Measurements from ENCODE around the gene GPR132.

GPR132 gene

DNA sequence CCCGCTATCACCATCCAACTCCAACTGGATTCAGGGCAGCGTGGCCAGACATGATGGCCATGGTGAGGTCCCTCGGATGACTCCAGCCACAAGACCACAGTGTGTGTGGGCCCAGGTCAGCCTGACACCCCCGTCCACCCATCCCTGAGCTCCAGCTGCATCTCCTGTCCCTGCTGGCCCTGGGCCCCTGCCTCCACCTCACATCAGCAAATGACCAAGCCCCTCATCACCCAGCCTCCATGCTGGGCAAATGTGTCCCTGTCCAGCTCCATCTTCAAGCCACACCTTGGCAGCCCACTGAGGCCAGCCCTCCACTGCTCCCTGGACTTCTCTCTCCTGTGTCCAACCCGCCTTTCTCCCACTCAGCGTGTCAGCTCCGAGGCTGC is 3.2 kb downstream of the GPR132 start:
- DNase-seq (ENCODE audit: low read depth, low spot score) = no peak

DNA sequence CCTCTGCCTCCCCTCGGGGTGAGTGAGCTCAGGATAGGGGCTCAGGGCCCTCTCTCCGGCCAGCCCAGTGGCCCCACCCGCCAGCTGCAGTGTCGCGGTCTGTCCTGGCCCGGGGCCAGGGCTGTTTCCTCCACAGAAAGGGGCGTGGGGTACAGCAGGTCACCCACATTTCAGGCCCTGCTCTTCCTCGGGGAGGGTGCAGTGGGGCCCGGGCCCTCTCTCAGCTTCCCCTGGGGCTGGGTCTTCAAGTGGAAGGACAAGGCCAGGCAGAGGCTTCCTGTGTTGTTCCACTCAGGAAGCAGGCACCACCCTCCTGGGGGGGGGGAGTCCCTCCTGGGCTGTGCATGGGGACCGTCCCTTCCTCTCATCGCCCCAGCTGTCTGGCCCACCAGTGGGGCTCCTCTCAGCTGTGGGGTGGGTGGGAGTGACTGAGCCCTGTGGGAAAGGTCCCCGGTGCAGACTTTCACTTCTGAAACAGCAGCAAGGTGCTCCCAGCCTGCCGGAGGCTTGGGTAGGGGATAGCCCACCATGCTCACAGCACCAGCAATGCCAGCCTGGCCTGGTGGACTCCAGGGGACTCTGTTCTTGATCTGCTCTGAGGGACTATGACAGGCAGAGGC is 3.7 kb downstream of the GPR132 start:
- peak; percentile 49 for DNase-seq (ENCODE audit: low read depth, low spot score)

DNA sequence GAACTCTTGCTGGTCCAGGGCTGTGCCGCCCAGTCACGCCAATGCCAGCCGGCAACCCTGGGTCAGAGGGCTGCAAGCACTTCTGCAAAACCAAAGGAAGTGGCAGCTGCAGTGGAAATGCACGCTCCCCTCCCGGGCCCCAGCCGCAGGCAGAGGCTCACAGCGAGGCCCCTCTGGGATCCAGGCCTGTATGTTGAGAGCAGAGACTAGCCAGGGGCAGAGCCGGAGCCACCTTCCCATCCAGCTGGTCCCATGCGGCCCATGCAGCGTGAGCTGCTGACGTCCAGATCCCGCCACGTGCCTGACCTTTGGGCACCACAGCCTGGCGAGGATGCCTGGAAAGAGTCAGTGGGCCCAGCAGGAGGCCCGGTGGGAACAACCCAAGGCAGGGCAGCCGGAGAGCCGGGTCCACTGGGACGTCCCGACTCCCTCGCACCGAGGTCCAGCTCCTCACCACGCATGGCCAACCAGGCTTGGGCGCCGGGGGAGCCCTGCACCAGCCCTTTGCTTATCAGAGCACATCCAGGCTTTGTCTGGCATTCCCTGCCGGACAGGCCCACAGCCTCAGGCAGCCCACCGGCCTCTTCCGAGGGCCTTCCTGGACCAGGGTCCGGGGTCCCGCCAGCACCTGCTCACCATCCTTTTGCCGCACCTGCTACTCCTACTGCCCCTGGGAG is 4.3 kb downstream of the GPR132 start:
- DNase-seq (ENCODE audit: low read depth, low spot score) = no peak

DNA sequence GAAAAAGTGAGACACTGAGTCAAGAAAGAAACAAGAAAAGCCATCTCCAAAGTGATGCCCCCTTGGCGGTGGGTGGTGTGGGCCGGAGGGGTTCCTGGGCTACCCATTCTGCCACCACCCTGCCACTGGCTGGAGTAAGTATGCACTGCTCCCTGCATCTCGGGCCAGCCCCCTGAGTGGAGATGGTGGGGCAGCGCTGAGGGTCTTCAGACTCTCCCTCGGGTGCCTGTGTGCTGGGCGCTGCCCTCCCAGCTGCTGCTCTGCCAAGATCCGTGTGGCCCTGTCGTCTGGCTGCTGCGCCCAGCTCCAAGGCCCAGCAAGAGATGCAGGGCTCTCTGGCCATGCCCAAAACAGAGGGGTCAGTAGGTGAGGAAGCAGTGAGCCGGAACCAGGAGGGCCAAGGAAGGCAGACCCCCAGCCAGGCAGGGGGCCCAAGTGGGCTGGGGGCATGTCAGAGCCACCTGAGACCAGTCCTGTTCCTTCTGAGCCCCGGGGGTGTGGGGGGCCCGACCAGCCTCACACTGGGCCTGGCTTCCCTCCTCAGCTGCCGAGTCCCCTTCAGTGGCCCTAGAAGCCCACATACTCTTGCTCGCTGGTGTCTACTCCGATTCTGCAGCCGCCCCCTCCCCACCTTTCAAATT is 5.2 kb downstream of the GPR132 start:
- DNase-seq (ENCODE audit: low read depth, low spot score) = no peak

DNA sequence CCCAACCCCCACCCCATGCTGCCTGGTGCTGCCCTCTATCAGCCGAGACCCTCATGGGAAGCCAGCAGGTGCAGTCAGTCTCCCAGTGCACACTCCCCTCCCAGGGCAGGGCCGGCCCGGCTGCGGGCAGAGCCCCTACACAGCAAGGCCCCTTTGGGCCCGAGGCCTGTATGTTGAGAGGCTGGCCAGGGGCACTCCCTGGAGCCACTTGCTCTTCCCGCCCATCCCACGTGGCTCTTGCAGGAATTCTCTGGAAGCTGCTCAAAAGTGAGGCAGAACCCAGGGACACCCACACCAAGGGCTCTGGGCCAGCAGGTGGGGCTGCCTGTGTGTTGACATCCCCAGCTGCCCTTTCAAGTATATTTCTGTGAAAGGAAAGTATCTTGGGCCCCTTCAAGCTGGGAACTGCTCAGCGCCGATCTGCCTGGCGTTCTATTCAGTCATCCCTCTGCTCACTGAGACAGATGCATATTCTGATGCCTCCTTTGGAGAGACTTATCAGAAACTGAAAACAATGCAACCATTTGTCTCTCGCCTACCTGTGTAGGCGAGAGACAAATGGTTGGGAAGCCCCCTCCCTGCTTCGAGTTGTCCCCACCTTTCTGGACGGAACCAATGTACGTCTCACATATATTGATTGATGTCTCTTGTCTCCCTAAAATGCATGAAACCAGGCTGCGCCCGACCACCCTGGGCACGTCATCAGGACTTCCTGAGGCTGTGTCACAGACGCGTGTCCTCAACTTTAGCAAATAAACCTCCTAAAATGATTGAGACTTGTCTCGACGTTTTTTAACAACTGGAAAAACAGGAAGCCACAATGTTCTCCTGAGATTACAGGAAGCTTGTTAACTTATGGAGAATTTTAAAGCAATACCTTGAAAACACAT is 6.0 kb downstream of the GPR132 start:
- DNase-seq (ENCODE audit: low read depth, low spot score) = peak; percentile 34

DNA sequence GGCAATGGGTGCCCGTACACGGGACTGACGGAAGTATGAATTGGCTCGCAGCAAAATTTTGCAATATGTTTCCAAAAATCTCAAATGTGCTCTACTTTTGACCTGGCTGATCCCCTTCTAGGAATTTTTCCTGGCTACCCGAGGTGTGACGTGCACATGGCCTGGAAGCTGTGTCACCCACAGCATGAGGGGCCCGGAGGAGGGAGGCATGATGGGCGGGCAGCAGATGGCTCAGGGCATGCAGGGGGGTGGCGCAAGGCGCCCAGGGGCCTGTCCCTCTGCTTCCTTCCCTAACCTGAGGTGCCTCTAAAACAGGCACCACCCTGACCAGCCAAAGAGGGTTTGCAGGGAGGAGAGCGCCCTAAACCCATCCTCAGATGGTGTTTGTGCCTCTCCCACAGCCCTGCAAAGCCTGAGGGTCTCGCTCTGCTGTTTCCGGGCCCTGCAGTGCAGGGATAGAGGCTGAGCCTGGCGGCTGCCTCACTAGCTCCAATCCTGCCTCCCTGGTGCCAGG is 6.7 kb downstream of the GPR132 start:
- DNase-seq (ENCODE audit: low read depth, low spot score) = no peak

DNA sequence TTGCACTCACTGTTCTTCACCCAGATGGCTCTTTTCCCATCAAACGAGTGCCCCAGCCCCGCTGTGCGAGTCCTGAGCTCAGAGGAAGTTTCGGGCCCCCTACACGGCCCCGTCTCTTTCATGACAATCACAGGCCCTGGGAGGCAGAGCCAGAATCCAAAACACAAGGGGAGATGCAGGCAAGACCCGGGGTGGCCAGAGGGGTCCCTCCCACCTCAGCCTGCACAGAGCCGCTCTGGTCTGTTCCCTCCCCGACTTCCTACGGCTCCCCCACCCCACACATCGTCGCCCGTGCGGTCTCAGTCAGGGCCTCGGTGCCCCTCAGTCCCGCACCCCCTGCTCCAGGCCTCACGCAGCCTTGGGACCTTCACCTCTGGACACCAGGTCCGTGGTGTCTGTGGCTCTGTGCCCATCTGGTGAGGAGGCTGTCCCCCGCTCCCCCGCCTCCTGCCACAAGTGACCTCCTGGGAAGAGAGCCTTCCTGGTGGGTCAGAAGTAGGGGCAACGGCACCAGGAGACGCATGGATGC is 8.9 kb downstream of the GPR132 start:
- no peak for DNase-seq (ENCODE audit: low read depth, low spot score)

DNA sequence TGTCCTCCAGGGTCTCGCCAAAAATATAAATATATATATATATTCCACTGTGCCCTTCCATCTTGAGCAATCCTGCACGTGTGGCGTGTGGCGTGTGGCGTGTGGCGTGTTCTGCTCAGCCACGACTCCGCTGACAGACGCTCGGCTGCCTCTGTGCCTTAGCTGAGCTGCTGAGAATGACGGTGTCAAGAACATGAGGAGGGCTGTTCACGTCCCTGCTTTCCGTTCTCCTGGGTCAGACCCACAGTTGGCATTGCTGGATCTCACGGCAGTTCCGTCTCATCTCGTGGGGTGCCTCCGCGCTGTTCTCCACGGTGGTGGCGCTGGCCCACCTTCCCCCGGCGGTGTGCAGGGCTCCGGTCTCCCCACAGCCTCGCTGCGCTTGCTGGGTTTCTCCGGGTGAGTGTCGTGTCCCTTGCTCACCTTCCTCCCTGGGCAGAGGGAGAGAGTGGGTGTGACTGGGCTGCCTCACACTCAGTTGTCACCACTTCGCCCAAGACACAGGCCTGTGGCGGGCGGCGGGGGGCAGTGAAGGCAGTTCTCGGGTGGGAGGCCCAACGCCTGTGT is 9.4 kb downstream of the GPR132 start:
- no peak for DNase-seq (ENCODE audit: low read depth, low spot score)

DNA sequence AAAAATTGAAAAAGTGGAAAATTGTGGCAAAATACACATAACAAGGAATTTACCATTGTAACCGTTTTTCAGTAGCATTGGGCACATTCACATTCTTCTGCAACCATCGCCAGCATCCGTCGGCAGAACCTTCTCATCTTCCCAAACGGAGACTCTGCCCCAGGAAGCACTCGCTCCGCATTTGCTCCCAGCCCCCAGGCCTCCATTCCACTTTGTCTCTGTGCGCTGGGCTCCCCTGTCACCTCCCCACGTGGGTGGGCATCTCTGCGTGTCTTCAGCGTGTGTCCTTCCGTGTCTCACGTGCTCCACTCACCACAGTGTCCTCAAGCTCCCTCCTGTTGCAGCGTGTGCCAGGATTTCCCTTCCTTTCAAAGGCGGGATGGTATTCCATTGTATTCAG is 9.9 kb downstream of the GPR132 start:
- DNase-seq (ENCODE audit: low read depth, low spot score) = no peak

DNA sequence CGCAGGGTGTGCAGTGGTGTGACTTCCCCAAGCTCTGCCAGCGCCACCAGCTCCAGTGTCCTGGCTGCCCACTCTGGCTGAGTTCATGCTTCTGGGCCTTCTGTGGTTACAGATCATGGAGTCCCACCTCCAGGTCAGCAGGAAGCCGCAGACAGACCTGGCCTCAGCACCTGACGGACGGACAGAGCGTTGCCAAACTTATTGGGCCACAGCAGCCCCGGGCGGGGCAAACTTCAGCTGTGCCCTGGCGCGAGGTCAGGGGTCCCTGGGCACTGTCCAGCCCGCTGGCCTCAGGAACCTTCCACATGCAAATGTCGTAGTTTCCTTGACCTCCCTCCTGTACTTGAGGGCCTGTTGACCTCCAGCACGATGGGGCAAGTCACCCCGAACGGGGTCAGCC is 11.2 kb downstream of the GPR132 start:
- DNase-seq (ENCODE audit: low read depth, low spot score) = no peak

DNA sequence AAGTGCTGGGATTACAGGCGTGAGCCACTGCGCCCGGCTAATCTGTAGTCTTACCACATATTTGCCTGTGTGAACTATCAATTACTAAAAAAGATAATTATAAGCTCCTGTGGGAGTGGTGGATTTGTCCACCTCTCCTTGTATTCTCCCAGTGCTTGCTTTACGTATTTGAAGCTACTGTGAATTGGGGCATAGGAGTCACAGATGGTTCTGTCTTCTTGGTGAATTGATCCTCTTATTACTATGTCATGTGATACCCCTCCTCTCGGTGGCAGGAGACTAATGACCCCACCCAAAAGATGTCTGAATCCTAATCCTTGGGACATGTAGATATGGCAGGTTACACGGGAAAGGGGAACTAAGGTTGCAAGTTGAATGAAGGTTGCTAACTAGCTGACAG is 11.8 kb downstream of the GPR132 start:
- no peak for DNase-seq (ENCODE audit: low read depth, low spot score)

DNA sequence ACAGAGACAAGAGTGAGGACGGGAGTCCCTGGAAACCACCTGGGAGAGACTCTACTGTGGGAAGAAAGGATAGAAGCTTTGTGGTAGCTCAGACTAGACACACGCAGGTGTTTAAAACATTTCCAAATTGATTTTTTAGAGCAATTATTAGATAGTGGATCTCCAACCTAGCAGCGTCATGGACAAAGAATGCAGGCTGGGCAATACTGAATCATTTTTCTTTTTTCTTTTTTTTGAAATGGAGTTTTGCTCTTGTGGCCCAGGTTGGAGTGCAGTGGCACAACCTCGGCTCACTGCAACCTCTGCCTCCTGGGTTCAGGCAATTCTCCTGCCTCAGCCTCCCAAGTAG is 13.1 kb downstream of the GPR132 start:
- DNase-seq (ENCODE audit: low read depth, low spot score) = no peak

DNA sequence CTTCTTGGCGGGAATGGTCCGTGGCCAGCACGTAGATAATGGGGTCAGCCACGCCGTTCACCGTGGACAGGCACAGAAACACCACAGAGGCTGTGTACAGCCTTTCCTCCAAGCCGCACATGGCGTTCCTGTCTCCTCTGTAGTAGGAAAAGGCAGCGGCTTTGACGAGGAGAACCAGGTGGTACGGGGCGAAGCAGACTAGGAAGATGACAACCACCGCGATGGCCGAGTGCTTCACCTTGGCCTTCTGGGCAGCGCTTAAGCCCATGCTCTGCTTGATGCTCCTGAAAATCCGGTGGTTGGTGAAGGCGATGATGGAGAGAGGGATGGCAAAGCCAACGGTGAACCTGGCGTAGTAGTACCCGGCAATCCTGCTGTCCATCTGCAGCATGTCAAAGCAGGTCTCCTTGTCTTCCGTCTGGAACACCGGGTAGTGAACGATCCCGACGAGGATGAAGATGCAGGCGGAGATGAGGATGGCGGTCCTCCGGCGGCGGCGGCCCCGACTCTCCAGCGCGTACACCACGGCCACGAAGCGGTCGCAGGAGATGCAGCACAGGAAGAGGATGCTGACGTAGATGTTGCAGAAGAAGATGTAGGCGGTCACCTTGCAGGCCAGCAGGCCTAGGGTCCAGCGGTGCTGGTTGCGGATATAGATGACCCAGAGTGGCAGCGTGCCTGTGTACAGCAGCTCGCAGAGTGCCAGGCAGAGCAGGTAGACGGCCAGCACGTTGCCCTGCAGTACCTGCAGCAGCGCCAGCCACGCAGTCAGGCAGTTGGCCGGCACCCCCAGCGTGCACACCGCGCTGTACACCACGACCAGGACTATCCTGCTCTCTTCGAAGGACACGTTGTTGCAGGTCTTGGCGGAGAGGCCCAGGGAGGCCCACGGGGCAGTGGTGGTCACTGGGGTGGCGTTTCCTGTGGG is 13.8 kb downstream of the GPR132 start:
- DNase-seq (ENCODE audit: low read depth, low spot score) = no peak

DNA sequence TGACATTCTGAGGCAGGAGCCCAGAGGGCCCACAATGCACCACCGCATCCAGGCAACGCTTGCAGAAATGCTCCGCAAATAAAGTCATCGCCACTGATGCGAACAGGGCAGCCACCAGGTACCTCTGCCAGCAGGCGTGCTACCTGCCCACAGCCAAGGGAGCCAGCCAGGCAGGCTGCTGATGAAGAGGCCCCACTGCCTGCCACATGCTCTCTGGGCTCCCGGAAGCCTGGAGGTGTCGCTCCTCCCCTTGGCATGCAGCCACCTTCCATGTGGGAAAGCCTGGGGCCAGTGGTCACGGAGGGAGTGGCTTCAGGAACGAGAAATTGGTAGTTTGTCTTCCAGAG is 14.7 kb downstream of the GPR132 start:
- DNase-seq (ENCODE audit: low read depth, low spot score) = no peak

DNA sequence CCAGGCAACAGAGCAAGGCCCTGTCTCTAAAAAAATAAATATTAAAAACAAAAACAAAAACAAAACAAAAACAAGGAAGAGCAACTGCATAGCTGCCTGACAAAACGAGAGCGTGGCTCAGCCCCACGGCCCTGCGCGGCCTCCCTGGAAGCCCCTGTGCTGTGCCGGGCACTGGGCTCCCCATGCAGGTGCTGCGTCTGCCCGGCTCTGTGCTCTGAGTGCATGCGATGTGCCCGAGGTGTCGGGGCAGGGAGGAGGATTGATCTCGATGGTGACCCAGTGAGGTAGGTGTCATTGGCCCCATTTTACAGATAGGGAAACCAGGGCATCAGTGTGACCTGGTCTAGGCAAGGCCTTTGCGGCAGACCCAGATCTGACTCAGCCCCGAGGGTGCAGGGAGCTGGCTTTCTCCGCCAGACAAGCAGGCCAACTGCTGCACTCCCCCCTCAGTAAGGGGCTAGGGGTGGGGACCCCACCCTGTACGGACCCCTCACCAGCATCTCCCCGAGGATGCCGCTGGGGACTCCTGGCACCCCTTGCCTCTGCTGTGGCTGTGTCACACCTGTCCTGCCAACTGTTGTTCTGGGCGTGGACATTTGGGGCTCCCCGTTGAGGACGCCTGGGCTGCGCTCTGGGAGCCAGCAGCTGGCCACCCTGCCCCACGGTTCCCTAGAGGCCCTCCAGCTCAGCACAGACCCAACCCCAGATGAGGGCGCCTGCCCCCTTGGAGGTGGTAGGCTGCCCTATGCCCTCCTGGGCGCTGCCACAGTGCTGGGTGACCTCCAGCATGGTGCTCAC is 15.3 kb downstream of the GPR132 start:
- no peak for DNase-seq (ENCODE audit: low read depth, low spot score)

DNA sequence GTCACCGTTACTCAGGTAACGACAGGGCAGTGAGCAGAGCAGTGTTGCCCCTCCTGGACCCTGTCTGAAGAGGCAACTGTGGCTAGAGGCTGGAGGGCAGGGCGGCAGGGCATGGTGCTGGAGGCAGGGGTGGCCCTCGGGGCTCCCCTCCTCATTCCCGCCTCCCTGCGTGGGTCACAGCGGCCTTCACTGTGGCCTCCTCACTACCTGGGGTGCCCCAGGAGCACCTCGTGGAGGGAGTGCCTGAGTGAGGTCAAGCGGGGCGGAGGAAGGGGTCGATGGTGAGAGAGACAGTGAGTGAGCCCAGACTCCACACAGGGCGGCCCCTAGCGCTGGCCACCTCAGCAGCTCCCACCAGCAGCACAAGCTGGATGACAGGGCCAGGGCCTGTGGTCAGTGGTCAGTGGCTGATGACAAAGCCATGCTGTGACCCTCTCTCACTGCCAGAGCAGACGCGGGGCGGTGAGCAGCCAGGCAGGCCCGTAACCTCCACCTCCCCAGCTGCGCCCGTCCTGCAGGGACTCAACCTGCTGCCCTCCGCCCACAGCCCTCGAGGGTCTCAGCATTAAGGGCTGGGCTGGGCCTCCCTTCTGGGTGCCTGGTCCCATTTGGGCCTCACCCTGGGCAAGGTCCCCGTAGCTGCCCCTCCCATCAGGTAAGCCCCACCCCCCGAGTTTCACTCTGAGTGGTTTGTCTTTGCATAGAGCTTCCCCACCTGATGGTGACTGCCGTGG is 17.8 kb downstream of the GPR132 start:
- no peak for DNase-seq (ENCODE audit: low read depth, low spot score)

DNA sequence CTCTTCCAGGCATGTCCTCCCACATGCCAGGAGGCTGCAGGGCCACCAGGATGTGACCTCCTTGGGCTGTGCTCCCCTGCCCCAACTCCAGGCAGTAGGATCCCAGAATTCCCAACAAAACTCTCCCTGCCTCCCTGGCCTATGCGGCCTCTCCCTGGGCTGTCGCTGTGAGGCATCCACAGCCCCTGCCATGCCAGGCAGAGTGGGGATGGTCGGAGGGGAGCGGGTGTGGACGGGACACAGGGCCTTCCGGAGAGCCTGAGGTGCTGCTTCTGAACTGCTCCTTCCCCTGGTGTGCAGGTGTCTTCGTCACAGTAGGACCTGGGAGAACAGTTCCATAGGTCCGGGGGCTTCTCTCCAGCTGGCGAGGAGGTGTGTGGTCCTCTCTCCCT is 18.3 kb downstream of the GPR132 start:
- DNase-seq (ENCODE audit: low read depth, low spot score) = no peak

DNA sequence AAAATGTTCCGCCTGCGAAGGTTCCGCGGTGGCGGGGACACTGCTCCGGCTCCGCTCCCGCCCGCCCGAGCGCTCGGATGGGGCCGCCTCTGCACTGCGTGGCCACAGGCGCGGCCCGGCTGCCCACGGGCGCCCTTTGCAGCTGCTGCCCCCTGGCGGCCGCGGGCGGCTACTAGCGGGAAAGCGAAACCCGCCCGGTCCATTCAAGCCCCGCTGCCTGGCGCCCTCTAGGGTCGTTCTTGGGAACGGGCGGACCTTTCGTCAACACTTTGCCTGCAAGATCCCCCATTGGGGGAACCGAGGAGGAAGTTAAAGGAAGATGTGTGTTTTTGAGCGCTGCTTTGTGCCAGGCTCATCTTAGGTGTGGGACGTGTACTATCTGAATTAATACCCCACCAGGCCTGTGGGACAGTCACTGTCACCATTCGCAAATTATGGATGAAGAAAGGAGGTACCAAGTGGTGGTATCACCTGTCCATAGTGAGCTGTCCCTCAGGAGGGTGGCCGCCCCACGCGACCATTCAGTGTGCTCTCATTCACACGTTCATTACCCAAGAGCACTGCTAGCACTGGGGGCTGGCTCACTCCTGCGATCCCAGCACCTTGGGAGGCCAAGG is 19.4 kb downstream of the GPR132 start:
- peak; percentile 83 for DNase-seq (ENCODE audit: low read depth, low spot score)

DNA sequence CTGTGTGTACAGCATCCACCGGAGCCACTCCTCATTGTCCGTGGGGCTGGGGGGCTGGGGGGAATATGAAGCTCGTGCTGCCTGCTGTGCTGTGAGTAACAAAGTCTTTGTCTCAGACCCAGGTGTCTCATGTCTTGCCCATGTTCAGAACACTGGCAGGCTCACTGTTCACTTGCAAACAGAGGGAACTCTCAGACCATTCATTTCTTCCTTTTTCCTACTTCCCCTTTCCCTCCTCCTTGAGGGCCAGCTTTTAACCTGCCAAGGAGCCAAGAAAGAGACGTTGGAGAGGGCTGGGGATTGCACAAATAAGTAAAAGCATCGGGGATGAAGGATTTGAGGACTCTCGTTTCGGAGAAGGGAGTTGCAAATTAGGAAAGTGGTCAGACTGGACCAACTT is 21.6 kb downstream of the GPR132 start:
- DNase-seq (ENCODE audit: low read depth, low spot score) = no peak
